Upper lobe of left lung (tissue), 6 donors: ENCODE data around the gene ARHGAP45. TPM values are rescaled to one million over a fixed set of nuclear protein-coding genes. Genes with fewer than 3 reads are reported as not detected.

Experiments
- ATAC-seq, 2 donors: fragments of 200-7000 bp; cut with Tn5 transposase; one replicate each; pipeline ENCODE4 v1.9.1; 2022; ENCODE audit warnings: mild to moderate bottlenecking in 2 of 2, moderate library complexity in 2 of 2; ENCODE audit not compliant: low FRiP score in 2 of 2
- DNase-seq, 2 donors: peaks; one replicate each; pipeline ENCODE4 v3.0.0-alpha.2; 2019 to 2020
- H3K27ac ChIP-seq, 4 donors: fragments of 200-600 bp; sonication (generic); one replicate each; pipeline ENCODE4 v1.5.1; 2016 to 2019
- H3K27me3 ChIP-seq, 4 donors: fragments of 200-600 bp; sonication (generic); one replicate each; pipeline ENCODE4 v1.5.1; 2017 to 2019
- H3K36me3 ChIP-seq, 4 donors: fragments of 200-600 bp; sonication (generic); one replicate each; pipeline ENCODE4 v1.5.1; 2016 to 2019
- H3K4me1 ChIP-seq, 4 donors: fragments of 200-600 bp; sonication (generic); one replicate each; pipeline ENCODE4 v1.5.1; 2018 to 2019
- H3K4me3 ChIP-seq, 4 donors: fragments of 200-600 bp; sonication (generic); one replicate each; pipeline ENCODE4 v1.5.1; 2017 to 2019; ENCODE audit warnings: mild to moderate bottlenecking in 2 of 4, moderate library complexity in 1 of 4
- H3K9me3 ChIP-seq, 4 donors: fragments of 200-600 bp; sonication (generic); one replicate each; pipeline ENCODE4 v1.5.1; 2018 to 2019
- EP300 ChIP-seq, 4 donors: sonication (generic); formaldehyde crosslinking; IDR thresholded peaks; one replicate each; pipeline ENCODE4 v1.5.1; 2017; ENCODE audit warnings: antibody characterized with exemption in 4 of 4, control low read depth in 2 of 4
- POLR2A ChIP-seq, 4 donors: fragments of 450-650 bp; IDR thresholded peaks; one replicate each; pipeline ENCODE4 v1.5.1; 2016 to 2017; ENCODE audit warnings: antibody characterized with exemption in 4 of 4, mild to moderate bottlenecking in 2 of 4
- POLR2AphosphoS5 ChIP-seq, 2 donors: sonication (generic); formaldehyde crosslinking; IDR thresholded peaks; one replicate each; pipeline ENCODE4 v1.5.1; 2017; ENCODE audit warnings: antibody characterized with exemption in 2 of 2
- WGBS, 2 donors: methylation state at CpG; one replicate each; pipeline ENCODE4 v1.1.5; 2017 to 2018; 5-methylcytosine and 5-hydroxymethylcytosine counted together
- total RNA-seq, 6 donors: library from RNA; depleted of rRNA in 4 of 6; stranded (reverse); fragments of >200 nt in 4 of 6; gene quantifications; one replicate each; pipeline versions ENCODE4 v1.1.0 to v1.2.1, GENCODE V29; 2016 to 2021
- TF ChIP-seq, protein P1 (sequence below), 6 experiments: fragments of 450-650 bp in 4 of 6; fragments of 200-600 bp in 2 of 6; sonication (generic) in 2 of 6; IDR thresholded peaks; one replicate each; pipeline ENCODE4 v1.5.1; 2016 to 2019; ENCODE audit warnings: antibody characterized with exemption in 6 of 6
- donor health status: DM: no; HTN: no; CAD: no; lungs with moderate emphysema.
- donor health status: DM: no; HTN: yes; CAD: no; lungs with severe emphysema.

The ARHGAP45 gene
- total RNA-seq, 6 donors from 2014 or later, result 91.6 to 332 (median 123) TPM

DNA sequence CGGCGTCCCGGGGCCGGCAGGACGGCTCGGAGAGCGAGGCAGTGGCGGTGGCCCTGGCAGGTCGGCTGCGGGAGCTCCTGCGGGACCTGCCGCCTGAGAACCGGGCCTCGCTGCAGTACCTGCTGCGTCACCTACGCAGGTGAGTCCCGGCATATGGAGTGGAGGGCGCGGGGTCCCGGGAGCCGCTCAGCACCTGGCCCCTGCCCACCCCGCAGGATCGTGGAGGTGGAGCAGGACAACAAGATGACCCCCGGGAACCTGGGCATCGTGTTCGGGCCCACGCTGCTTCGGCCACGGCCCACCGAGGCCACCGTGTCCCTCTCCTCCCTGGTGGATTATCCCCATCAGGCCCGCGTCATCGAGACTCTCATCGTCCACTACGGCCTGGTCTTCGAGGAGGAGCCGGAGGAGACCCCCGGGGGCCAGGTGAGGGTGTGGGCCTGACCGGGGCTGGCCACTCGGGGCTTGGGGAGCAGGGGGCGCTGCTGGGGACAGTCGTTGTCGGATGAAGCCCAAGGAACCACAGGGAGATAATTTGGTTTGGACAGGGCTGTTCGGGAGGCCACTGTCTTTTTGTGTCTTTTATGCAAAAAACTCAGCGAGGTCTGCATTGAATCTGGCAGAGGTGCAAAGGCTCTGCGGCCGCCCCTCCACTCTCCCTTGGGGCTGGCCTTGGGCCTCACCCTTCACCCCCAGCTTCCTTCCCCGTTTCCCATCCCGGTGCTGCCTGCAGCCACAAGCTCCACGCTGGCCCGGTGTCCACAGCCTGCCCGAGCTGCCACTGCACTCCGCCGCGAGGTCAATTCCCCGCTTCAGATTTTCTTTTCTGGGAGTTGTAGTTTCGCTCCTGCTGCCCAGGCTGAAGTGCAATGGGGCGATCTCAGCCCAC lies 16.2 kb downstream of the ARHGAP45 start:
- H3K36me3 ChIP-seq, result peaks cover 8 to 94% (median 83%) of the 10 kb centered on the region in 4 donors
- ATAC-seq (no peak), DNase-seq (peak in 1 of 2 donors; percentile 60)
- peaks cover 7 to 38% (median 15%) of the 10 kb centered on the region in 4 donors for H3K4me1 ChIP-seq
- 86 to 88% methylated on average over 37 to 58 of the region's 59 CpGs for WGBS, 2 donors
- no peaks in the 10 kb centered on the region for H3K27me3 ChIP-seq
- H3K4me3 ChIP-seq, result peak overlapping the region in 3 of 4 donors; percentile 27 to 38 (median 34)
- H3K27ac ChIP-seq, result peak overlapping the region in 2 of 4 donors; percentile 67 to 75
- TF ChIP-seq EP300 (IDR thresholded peaks at IDR 0.05) (no peak), POLR2A (IDR thresholded peaks at IDR 0.05) (no peak), POLR2AphosphoS5 (IDR thresholded peaks at IDR 0.05) (no peak)
- TF ChIP-seq, protein P1, sequence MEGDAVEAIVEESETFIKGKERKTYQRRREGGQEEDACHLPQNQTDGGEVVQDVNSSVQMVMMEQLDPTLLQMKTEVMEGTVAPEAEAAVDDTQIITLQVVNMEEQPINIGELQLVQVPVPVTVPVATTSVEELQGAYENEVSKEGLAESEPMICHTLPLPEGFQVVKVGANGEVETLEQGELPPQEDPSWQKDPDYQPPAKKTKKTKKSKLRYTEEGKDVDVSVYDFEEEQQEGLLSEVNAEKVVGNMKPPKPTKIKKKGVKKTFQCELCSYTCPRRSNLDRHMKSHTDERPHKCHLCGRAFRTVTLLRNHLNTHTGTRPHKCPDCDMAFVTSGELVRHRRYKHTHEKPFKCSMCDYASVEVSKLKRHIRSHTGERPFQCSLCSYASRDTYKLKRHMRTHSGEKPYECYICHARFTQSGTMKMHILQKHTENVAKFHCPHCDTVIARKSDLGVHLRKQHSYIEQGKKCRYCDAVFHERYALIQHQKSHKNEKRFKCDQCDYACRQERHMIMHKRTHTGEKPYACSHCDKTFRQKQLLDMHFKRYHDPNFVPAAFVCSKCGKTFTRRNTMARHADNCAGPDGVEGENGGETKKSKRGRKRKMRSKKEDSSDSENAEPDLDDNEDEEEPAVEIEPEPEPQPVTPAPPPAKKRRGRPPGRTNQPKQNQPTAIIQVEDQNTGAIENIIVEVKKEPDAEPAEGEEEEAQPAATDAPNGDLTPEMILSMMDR (IDR thresholded peaks at IDR 0.05), result no peak
- H3K9me3 ChIP-seq, result no peaks in the 10 kb centered on the region

DNA sequence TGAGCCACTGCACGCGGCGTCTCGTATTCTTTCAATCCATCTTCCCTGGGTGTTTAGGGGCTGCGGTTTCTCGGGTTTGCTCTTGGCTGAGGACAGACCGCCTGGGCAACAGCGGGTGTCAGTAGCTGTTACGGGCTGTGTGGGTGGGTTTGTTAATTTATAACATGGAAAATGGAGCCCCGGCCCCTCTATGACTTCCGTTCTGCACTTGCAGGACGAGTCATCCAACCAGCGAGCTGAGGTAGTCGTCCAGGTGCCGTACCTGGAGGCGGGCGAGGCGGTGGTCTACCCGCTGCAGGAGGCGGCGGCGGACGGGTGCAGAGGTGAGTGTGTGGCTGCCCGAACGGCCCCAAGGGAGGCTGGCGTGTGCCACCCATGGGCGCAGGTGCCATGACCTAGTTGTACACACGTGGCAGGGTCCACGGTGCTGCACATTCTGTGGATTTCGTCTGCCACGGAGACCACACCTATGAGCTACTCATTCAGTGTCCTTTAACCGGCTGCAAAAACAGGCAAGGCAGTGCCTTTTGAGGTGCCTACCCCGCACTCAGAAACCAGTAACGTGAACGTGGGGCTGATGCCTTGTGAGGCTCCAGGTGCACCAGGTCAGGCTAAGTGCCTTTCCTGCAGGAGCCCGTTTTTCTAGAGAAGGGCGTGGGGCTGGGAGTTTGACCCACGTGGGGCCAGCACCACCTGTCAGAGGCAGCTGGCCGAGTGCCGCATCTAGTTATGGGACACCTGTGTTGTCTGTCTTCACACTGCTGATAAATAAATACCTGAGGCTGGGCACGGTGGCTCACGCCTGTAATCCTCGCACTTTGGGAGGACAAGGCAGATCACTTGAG lies 17.3 kb downstream of the ARHGAP45 start:
- H3K9me3 ChIP-seq, result no peaks in the 10 kb centered on the region
- no peaks in the 10 kb centered on the region for H3K27me3 ChIP-seq
- H3K36me3 ChIP-seq, result peaks cover 11 to 96% (median 89%) of the 10 kb centered on the region in 4 donors
- TF ChIP-seq POLR2A (IDR thresholded peaks at IDR 0.05), result no peak
- TF ChIP-seq EP300 (IDR thresholded peaks at IDR 0.05), result no peak
- no peak for TF ChIP-seq POLR2AphosphoS5 (IDR thresholded peaks at IDR 0.05)
- TF ChIP-seq, protein P1 (IDR thresholded peaks at IDR 0.05), result no peak
- no peak overlapping the region for H3K27ac ChIP-seq
- ATAC-seq (no peak), DNase-seq (peak in 1 of 2 donors; percentile 76)
- no peak overlapping the region for H3K4me3 ChIP-seq
- WGBS, 2 donors, result 86 to 92% methylated on average over 43 of the region's 43 CpGs
- peaks cover 15 to 48% (median 25%) of the 10 kb centered on the region in 4 donors for H3K4me1 ChIP-seq

DNA sequence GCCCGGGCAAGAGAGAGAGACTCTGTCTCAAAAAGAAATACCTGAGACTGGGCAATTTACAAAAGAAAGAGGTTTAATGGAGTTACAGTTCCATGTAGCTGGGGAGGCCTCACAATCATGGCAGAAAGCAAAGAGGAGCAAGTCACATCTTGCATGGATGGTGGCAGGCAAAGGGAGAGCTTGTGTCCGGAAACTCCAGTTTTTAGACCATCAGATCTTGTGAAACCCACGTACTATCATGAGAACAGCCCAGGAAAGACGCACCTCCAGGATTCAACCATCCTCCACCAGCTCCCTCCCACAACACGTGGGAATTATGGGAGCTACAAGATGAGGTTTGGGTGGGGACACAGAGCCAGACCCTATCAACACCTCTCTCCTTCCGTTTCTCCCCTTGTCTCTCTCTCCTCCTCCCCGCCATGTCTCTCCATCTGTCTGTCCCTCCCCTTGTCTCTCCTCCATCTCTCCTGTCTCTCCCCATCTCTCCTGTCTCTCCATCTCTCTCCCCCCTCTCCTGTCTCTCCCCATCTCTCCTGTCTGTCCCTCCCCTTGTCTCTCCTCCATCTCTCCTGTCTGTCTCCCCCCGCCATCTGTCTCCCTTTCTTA lies 18.2 kb downstream of the ARHGAP45 start:
- Histone ChIP-seq H3K9me3 (no peaks in the 10 kb centered on the region), H3K36me3 (peaks cover 10 to 96% (median 85%) of the 10 kb centered on the region in 4 donors), H3K27me3 (no peaks in the 10 kb centered on the region), H3K4me1 (peaks cover 15 to 49% (median 28%) of the 10 kb centered on the region in 4 donors), H3K4me3 (no peak overlapping the region), H3K27ac (no peak overlapping the region)
- WGBS, 2 donors, result 84% methylated on average over 8 of the region's 8 CpGs
- no peak for DNase-seq
- TF ChIP-seq POLR2A (IDR thresholded peaks at IDR 0.05), result no peak
- TF ChIP-seq, protein P1 (IDR thresholded peaks at IDR 0.05), result no peak
- no peak for TF ChIP-seq POLR2AphosphoS5 (IDR thresholded peaks at IDR 0.05)
- TF ChIP-seq EP300 (IDR thresholded peaks at IDR 0.05), result no peak
- ATAC-seq, result no peak

DNA sequence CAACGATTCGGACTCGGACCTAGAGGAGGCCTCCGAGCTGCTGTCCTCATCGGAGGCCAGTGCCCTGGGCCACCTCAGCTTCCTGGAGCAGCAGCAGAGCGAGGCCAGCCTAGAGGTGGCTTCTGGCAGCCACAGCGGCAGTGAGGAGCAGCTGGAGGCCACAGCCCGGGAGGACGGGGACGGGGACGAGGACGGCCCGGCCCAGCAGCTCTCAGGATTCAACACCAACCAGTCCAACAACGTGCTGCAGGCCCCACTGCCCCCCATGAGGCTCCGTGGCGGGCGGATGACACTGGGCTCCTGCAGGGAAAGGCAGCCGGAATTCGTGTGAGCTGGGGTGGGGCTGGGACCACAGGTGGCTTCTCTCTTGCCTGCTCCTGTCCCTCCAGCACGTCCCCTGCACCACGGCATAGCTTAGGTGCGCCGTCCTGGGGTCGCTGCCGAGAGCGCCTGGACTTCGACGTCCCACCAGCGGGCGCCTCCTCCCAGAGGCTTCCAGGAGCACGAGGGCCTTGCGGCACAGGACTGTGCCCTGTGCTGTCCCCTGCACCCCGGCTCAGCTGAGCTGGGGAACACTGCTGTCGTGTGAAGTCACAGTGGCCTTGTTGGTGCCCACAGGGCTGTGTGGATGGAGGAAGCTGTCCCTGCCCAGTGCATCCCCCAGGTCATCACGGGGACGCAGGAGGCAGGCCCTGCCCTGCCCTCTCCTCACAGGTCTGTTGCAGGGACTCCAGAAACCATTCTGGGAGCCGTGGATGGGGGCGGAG lies 18.9 kb downstream of the ARHGAP45 start:
- Histone ChIP-seq H3K27me3 (no peaks in the 10 kb centered on the region), H3K4me3 (no peak overlapping the region), H3K36me3 (peaks cover 9 to 94% (median 83%) of the 10 kb centered on the region in 4 donors), H3K27ac (peak overlapping the region in 2 of 4 donors; percentile 79 to 81), H3K9me3 (no peaks in the 10 kb centered on the region), H3K4me1 (peaks cover 15 to 48% (median 28%) of the 10 kb centered on the region in 4 donors)
- ATAC-seq (no peak), DNase-seq (peak in 1 of 2 donors; percentile 81)
- TF ChIP-seq POLR2AphosphoS5 (IDR thresholded peaks at IDR 0.05) (no peak), EP300 (IDR thresholded peaks at IDR 0.05) (no peak)
- TF ChIP-seq, protein P1 (IDR thresholded peaks at IDR 0.05), result no peak
- whole genome bisulfite sequencing, 2 donors, result 83 to 89% methylated on average over 23 to 28 of the region's 38 CpGs
